Tibial nerve (tissue), 4 donors: ENCODE results near the gene TLE1.

Experiments used
- EP300 ChIP-seq, 2 donors: sonication (generic); formaldehyde crosslinking; IDR thresholded peaks; one replicate each; pipeline ENCODE4 v1.6.1; 2017; ENCODE audit warnings: antibody characterized with exemption in 2 of 2, mild to moderate bottlenecking in 1 of 2
- POLR2A ChIP-seq, 2 donors: fragments of 450-650 bp; IDR thresholded peaks; one replicate each; pipeline ENCODE4 v1.6.1; 2017; ENCODE audit warnings: antibody characterized with exemption in 2 of 2, mild to moderate bottlenecking in 2 of 2, moderate library complexity in 2 of 2
- TF ChIP-seq, protein P1 (sequence below), 5 experiments: fragments of 200-600 bp in 3 of 5; fragments of 450-650 bp in 2 of 5; sonication (generic) in 3 of 5; IDR thresholded peaks; one replicate each; pipeline ENCODE4 v1.5.1; 2016 to 2019; ENCODE audit warnings: antibody characterized with exemption in 5 of 5, mild to moderate bottlenecking in 3 of 5, moderate library complexity in 2 of 5

DNA sequence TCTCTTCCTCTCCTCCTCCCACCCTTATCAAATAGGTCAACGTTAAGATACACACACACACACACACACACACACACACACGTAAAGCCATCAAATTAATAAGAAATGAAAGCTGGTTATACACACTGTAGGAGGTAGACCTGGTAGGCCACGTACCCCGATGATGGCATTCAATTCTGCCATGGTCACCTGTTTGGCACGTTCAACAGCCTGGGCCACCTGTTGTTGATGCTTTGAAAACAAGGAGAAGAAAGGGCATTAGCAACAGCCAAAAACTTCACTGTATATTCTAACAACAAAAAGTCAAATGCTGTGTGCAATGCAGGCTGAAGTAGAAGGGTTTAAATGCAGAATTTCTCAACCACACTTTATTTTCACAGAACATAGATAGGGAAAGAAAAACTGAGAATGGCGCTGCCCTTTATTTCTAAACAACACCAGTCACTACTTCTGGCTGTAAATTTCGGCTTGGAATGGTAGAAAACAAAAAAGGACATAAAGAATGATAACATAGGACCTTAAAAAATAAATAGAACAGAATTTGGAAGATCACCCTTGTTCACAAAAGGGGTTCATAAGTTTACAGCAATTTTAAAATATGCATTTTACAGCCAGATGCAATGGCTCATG, 37.2 kb downstream of the TLE1 start:
- TF ChIP-seq POLR2A (IDR thresholded peaks at IDR 0.05) (no peak), EP300 (IDR thresholded peaks at IDR 0.05) (no peak)
- TF ChIP-seq, protein P1, sequence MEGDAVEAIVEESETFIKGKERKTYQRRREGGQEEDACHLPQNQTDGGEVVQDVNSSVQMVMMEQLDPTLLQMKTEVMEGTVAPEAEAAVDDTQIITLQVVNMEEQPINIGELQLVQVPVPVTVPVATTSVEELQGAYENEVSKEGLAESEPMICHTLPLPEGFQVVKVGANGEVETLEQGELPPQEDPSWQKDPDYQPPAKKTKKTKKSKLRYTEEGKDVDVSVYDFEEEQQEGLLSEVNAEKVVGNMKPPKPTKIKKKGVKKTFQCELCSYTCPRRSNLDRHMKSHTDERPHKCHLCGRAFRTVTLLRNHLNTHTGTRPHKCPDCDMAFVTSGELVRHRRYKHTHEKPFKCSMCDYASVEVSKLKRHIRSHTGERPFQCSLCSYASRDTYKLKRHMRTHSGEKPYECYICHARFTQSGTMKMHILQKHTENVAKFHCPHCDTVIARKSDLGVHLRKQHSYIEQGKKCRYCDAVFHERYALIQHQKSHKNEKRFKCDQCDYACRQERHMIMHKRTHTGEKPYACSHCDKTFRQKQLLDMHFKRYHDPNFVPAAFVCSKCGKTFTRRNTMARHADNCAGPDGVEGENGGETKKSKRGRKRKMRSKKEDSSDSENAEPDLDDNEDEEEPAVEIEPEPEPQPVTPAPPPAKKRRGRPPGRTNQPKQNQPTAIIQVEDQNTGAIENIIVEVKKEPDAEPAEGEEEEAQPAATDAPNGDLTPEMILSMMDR (IDR thresholded peaks at IDR 0.05), result no peak
